GM19438 (cell line): ENCODE measurements around the gene PROCR.
"Not testable (repeated sequence)": the region's sequence is repeated elsewhere in the genome, so short reads cannot be mapped to it uniquely, and the experiment has no call there.

Experiments used
- ATAC-seq: cut with Tn5 transposase; IDR thresholded peaks from one replicate; pipeline ENCODE4 v1.9.1; 2021; ENCODE audit warnings: low read depth; ENCODE audit not compliant: unreplicated experiment

Gene PROCR

DNA sequence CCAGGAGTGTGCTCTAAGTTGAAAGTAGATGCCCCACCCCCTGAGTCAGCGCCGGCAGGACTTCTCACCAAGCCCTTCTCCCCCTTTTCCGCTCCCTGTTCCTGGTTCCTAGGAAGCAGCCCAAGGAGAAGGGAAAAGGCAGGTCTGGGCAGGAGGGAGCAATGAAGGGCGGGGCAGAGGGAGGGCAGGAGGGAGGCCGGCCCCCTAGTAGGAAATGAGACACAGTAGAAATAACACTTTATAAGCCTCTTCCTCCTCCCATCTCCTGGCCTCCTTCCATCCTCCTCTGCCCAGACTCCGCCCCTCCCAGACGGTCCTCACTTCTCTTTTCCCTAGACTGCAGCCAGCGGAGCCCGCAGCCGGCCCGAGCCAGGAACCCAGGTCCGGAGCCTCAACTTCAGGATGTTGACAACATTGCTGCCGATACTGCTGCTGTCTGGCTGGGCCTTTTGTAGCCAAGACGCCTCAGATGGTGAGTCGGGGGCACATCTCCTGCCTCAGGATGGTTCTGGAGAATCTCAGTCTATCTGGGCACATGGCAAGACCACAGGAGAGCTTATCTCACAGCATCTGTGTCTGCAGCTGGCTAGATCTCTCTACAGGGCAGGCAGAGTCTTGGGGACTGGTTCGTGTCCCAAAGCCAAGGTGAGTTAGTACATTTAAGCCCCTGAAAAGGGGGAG lies at the start of gene PROCR:
Gene PROCR (plus strand): TSS at position 320 of the 681 bp plus-strand sequence. CDS start 83 bp downstream, at position 403.
- ATAC-seq, result no peak

DNA sequence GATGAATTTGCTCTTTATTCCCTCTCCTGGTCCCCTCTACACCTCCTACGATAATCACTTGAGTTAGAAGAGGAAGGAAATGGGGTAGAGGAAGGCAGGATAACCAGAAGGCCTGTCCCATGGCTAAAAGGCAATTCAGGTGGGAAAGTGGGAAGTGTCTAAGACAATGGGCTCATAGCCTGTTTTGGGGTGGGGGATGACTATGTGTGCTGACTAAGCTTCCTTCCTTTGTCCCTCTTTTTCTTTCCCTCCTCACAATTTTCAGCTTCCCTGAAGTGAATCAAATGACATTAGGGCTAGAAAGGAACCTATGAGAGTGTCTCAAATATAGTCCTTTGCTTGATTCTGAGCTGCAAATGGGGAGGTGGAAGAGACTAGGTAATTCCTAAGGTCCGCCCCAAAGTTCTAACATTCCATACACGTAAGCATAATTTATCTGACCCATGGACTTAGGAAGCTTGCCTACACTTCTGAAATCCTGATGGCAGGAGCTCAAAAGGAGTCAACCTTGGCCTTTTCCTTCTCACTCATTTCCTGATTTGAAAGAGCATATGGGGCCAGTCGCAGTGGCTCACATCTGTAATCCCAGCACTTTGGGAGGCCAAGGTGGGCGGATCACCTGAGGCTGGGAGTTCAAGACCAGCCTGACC lies 49.0 kb upstream of the PROCR start:
- no peak for ATAC-seq

DNA sequence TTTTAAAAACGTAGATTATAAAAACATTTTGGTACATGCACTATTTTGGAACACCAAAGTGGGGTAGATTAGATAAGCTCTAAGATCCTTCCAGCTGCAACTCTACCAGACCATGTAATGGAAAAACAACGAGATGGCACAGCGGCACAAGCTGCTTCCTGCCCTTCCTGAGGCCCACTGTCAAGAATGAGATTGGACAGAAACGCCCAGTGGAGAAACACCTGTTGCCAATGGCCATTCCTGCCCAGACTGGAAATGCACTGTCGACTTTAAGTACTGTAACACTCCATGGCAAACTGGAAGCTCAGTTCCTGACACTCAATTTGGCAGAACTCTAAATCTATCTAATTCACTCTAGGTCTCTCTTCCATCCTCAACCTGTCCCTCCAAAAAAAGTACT lies 46.1 kb upstream of the PROCR start:
- ATAC-seq, result no peak

DNA sequence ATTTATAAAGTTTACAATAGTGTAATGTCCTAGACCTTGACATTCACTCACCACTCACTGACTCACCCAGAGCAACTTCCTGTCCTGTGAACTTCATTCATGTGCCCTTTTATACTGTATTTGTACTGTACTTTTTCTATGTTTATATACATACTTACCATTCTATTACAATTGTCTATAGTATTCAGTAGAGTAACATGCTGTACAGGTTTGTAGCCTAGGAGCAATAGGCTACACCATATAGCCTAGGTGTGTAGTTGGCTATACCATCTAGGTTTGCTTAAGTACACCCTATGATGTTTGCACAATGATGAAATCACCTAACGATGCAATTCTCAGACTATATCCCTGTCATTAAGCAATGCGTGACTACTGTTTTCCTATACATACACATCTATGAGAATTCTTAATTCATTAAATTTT lies 42.2 kb upstream of the PROCR start:
- ATAC-seq, result no peak

DNA sequence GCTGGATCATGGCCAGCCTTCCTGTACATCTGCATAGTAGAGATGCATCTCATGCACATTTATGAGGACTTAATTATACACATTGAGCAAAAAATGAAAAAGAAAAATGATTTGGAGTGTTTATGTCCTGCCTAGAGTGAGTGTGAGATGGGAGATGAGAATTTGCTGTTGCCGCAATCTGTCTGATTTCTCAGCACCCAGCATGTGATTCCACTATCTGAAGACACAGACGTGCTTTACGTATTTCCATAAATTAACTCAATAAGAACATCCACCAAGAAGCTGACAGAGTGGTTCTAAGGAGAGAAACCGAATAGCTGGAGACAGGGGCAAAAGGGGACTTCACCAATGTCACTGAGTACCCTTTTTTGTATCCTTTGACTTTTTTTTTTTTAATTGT lies 39.9 kb upstream of the PROCR start:
- ATAC-seq, result no peak

DNA sequence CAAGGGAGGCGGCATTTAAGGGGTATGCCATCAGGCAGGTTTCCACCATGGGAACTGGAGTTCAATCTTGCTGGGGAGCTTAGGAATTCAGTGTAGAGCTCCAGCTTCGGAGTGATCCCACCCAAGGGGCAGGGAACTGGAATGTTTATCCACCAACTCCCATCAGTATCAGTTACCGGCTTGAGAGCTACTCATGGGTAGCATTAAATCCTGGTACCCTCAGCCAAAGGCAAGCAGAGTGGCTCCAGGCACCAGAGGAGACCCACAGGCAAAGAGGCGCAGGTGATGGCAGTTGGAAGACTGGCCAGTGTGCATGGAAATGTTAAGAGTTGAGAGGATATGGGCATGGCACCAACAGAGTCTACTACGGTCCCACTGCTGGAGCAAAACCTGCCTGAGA lies 38.8 kb upstream of the PROCR start:
- no peak for ATAC-seq

DNA sequence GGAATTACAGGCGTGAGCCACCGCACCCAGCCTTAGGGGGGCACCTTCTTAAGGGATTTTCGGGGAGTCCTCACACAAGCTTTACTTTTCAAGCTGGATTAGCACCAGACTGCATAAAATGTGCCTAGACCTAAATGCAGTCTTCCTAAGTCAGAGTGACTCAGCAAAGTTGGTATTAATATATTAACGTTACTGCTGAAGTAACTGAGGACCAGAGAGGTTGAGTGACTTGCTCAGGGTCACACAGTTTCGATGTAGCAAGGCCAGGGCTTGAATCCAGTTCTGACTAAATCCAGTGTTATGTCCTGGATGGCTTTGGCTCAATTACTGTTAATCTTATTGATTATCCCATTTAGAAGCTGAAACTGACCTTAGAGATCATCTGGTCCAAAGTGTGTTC lies 38.1 kb upstream of the PROCR start:
- ATAC-seq, result no peak

DNA sequence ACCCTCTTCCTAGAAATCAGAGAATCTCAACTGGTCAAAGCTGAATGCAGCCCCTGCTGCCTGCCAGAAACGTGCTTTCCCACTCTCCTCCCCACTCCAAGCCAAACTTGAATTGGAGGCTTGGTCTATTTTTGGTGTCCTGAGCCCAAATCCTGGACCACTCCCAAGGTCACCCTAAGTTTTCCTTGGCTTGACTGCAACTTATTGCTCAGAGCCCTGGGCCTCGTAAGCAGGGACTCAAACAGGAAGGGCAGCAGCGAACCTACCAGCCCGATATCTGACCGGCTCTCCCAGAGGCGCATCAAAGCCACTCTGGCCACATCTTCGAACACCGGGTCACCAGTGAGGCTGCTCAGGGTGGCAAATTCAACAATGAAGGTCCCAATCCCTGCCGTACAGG lies 37.4 kb upstream of the PROCR start:
- no peak for ATAC-seq

DNA sequence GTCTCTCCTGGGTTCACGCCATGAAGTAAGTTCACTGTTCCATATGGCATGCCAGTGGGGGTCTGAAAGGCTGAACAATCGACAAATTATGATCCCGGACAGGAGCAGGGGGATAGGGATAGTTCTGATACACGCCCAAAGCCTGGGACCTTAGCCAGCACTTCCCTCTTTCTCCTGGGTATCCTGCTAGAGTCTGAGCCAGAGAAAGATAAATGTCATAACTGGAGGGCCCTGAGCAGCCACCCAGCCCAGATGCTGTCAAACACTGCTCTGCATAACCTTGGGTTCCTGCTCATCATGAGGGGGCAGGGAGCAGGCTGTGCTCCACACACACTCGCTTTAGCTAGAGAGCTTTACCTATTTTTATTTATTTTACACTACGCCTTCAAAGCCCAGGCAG lies 37.0 kb upstream of the PROCR start:
- no peak for ATAC-seq

DNA sequence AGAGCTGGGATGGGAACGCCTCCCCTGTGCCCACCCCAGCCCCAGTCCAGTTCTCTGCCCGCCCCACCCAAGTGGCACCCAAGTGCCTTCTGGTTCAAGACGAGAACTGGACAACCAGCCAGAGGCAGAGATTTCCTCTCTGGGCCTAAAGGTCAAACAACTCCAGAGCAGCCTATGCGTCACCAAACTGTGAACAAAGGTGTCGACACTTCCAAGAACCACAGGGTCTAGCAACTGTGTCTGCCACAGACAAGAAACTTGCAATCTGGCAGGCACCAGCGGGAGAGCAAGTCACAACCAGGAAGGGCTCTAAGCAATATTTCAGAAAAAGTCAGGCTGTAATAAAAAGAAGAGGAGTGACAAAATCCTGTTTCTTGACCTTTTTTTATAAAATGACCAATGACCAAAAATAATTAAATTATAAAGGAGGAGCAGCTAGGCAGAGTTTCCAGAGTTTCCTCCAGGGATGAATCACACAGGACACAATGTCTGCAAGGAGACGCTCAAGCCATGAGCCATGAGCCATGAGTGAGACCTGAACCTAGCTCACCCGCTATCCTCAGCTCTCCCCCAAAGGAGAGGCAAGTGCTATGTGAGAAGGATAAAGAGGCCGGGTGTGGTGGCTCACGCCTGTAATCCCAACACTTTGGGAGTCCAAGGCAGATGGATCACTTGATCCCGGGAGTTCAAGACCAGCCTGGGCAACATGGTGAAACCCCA lies 35.8 kb upstream of the PROCR start:
- no peak for ATAC-seq

DNA sequence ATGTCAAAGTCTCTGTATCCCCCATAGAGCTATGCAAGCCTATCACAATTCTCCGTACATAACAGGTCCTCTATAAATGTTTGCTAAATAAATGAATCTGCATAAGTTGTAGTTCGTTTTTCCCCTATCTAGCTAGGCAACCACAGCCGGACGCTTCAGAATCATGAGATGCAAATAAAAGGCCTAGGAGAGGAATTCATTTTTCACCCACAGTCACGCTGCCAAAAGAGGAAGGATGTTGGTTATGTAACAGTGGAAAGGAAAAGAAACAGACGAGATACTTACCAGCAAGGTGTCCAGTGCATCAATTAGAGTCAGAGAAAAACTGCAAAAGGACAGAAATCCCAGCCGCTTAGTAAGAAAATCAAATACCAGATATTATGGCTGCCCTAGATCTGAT lies 27.2 kb upstream of the PROCR start:
- ATAC-seq, result no peak

DNA sequence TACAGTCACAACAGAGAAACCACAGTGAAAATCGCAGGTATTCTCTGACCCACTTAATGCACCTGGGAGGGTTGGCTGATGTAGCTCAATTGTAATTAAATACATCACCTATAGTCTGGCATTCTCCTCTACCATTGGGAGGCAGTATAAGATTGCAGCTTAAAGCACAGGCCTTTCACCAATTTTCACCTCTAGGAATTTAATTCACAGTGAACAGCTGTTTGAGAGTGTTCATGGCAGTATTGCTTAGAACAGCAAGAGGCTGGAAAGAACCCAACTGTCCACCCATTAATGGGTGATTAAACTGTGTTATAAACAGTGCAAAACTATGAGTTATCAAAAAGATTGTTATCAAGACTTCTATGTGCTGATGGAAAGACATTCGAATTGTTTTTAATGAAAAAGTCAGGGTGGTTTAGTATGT lies 26.7 kb upstream of the PROCR start:
- ATAC-seq, result no peak

DNA sequence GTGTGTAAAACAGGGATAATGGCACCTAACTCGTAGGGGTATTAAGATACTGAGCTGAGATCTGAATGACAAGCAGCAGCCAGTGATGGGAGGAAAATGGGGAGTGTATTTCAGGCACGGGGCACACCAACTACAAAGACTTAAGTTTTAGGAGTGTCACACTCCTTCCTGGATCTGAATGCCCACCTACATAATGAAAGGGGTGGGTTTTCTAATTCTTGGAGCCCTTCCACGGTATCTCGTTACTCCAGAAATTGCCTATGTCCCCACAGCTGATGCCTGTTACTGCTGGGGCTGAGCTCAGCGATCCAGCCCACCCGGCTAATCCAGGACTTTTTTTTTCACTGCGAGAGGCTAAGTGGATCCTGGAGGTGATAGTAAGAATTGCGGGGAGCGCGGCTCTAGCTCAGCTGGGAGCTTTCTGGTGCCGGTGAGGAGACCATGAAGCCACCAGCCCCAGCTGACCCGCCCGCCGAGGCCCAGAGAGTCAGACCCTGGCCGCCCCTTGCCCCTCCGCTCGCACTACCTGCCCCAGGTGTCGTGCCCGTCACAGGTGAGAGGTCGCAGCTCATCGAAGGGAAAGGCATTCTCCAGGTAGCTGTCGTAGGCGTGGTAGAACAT lies 25.5 kb upstream of the PROCR start:
- ATAC-seq, result peak; percentile 10

DNA sequence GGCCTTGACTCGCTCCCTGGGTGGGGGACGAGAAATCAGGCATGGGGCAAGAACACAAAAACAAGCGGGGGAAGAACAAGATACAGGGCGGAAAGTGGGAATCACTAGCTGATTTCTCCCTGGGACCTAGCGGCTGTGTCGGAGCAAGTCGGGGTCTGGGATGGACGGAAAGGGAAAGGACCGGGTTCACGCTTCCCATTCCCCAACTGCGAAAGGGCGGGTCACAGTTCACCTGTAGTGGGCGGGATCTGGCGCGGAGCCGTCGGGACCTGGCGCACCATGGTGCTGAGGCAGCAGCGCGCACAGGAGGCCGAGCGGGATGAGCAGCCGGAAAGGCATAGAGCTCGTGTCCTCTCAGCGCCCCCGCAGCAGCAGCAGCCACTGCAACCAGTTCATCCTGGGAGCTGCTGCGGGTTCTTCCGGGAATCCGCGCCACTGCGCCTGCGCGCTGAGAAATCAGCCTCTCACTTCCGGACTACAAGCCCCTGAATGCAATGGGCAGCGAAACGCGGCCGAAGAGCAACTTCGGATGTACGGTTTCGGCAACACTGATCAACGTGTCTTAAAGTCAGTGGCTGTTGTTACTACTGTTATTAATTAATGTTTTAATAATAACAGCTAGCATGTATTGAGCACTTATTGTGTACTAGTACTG lies 24.8 kb upstream of the PROCR start, which contains the start of gene EDEM2:
Gene EDEM2 (minus strand): TSS at position 417 of the 655 bp plus-strand sequence. CDS start 78 bp downstream, at position 339.
- ATAC-seq, result peak; percentile 75

DNA sequence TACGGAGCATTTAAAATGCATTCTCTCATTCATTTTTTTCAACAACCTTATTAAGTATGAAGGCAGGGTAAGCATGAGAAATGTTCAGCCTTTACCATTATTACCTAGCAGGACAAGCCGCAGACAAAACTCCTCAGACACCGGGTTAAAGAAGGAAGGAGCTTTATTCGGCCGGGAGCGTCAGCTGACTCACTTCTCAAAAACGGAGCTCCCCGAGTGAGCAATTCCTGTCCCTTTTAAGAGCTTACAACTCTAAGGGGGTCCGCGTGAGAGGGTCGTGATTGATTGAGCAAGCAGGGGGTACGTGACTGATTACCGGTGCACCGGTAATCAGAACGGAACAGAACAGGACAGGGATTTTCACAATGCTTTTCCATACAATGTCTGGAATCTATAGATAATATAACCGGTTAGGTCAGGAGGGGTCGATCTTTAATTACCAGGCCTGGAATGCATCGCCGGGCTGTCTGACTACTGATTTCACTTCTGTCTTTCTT lies 24.2 kb upstream of the PROCR start:
- ATAC-seq, result peak; percentile 9

DNA sequence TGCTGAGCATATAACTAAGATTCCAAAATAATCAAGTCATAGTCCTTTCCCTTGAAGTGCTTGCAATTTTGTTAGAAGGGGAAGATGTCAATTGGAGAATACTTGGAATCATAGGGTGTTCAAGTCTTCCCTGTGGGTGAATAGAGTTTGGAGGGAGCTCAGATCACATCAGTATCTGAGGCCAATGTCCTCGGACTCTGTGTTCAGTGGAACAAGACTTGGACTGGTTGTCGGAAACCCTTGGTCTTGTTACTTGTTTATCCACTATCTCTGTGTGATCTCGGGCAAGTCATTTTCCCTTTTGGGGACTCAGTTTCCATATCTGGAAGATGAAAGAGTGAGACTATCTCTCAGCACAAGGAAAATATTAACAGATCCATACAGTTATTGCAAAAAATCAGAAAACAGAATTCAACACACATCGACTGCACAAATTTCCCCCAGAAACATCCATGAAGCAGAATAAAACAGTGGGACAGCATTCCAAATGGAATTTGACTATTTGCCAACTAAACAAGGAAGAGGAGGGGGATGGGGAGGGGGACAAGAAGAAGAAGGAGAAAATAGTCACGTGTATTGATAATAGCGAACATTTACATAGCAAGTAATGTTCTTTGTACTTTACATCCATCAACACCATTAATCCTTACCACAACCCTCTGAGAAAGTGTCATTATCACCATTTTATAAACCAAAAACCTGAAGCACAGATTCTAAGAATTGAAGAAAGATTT lies 20.9 kb upstream of the PROCR start:
- no peak for ATAC-seq

DNA sequence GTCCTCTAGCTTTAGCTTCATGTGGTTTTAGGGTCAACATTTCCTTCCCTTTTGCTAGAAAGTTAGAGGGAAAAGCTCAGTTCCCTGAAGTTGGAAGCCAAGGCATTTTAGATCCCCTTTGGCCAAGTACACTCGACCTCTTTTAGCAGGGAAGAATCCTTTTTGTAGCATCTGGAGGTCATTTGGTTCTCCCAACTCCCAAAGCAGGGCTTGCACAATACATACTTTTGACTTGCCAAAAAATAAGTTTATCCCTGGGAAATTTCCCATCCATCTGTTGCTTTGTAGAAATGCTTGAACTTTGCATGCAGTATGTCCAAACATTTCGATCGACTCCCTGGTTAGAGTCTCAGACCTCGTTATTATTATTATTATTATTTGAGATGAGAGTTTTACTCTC lies 20.1 kb upstream of the PROCR start:
- no peak for ATAC-seq

DNA sequence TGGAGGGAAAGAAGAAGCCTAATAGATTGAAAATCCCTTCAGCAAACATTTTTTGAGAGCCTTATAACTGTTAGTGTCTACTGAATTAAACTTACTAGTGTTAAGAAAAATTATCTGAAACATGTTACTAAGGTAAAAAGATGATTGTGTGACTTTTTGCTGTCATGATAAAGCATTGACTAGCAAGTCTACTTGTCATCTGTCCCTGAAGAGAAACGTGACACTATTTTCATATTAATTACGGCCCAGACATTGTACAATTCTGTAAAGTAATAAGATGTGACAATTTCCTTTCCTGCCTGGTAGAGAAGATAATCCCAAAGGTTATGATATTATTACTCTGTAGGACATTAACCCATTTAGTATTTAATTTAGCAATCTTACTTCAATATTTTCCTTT lies 15.9 kb upstream of the PROCR start:
- no peak for ATAC-seq

DNA sequence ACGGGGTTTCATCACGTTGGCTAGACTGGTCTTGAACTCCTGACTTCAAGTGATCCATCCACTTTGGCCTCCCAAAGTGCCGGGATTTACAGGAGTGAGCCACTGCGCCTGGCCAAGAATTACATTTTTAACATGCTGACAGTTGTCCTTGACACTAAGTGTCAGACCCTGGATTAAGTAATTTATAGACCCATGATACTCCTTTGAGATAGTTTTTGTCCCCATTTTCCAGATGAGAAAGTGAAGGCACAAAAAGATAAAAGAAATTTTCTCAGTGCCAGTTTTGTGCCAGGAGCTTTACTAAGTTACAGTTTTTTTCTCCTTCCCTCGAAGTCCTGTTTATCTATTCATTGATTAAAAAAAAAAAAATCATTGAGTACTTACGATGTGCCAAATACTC lies 14.9 kb upstream of the PROCR start:
- no peak for ATAC-seq

DNA sequence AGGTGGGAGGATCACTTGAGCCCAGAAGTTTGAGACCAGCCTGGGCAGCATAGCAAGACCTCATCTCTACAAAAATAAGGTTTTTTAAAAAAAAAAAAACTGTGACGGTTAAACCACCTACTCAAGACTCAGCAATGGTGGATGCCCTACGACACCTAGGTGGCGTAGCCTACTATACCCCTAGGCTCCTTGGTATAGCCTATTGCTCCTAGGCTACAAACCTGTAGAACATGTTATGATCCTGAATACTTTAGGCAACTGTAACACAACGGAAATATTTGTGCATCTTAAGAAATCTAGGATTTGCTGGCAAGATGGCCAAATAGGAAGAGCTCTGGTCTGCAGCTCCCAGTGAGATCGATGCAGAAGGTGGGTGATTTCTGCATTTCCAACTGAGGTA lies 11.5 kb upstream of the PROCR start:
- ATAC-seq, result not testable (repeated sequence)
